ENCODE measurements around the gene CES1.
"Not testable (repeated sequence)": the region's sequence is repeated elsewhere in the genome, so short reads cannot be mapped to it uniquely, and the experiment has no call there.

GRCh38 chr16:55759965-55760309 lies 73.0 kb downstream of the CES1 start:
- TF ChIP-seq CTCF, POLR2A (IDR thresholded peaks at IDR 0.05): not testable (repeated sequence)

Measured in Peyer's patch (tissue), 4 donors.